GM12864 (cell line): ENCODE measurements around the gene INPP1.

Experiments
- DNase-seq: peaks from one replicate; pipeline ENCODE4 v3.0.0-alpha.2; 2011; ENCODE audit warnings: low read depth
- H3K4me3 ChIP-seq: 2 replicates; pipeline ENCODE4 v1.5.1; 2011; ENCODE audit warnings: mild to moderate bottlenecking, low read depth, low read length, control low read depth
- CTCF ChIP-seq: IDR thresholded peaks from 2 replicates; pipeline ENCODE4 v1.5.1; 2011; ENCODE audit warnings: low read depth, mild to moderate bottlenecking, moderate library complexity, low read length, control low read depth, inconsistent platforms; ENCODE audit errors: missing control alignments

The INPP1 gene

GRCh38 chr2:190376083-190376482 is 32.7 kb downstream of the INPP1 start:
- H3K4me3 ChIP-seq, result no peak overlapping the region
- TF ChIP-seq CTCF, result no peak
- DNase-seq, result no peak

GRCh38 chr2:190376591-190377245 is 33.3 kb downstream of the INPP1 start:
- H3K4me3 ChIP-seq, result no peak overlapping the region
- no peak for DNase-seq
- no peak for TF ChIP-seq CTCF

- DNase-seq, result no peak
- no peak overlapping the region for H3K4me3 ChIP-seq
- no peak for TF ChIP-seq CTCF
Observed at GRCh38 chr2:190378880-190379237, 35.5 kb downstream of the INPP1 start.

DNA sequence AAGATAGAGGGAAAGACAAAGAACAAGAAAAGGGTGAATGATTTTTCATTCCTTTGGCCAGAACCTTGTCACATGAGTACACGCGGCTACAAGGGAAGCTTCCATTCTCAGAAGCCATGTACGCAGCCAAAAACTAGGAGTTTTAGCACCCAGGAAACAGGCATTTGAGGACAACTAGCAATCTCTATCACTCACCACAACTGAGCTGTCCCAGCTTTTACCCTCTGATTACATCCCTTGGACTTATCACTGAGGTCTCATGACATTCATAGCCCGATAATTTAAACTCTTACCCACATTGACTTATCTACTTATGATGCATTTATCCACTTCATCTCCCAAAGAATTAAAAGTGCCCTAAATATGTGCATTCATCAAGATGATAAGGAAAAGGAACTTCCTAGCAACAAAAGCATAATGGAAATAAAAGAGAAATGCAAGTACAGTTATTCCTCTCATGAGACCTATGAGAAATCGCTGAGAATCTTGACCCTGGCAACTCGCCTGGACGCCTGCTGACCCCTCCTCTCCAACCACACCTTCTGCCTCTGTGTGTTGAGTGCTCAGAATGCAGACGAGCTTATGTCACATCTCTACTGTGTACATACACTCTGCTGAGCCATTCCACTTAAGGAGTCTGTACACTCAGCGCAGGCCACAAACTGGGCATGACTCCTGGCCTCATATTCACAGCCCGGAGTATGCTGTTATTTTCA is 36.0 kb downstream of the INPP1 start:
- DNase-seq, result no peak
- no peak for TF ChIP-seq CTCF
- no peak overlapping the region for H3K4me3 ChIP-seq

DNA sequence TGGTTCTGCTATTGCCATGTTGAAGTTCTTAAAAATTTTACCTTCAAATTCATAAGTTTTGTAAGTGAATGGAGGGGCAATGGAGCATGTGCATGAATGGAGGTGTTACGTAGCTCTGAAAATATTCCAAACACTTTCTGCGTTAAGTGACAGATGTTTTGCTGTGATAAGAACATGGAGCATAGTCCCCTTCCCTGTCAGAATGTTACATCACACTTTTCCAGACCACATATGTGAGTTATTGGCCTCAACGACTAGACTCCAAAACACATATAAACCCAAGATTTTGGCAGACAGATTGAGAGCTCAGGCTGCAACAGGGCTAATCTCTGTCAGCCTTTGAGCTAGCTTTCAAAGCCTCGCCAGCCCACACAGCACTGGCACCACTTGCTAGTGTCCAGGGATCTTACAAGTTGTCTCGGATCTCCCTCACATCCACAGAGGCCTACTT is 37.6 kb downstream of the INPP1 start:
- no peak for DNase-seq
- no peak overlapping the region for H3K4me3 ChIP-seq
- no peak for TF ChIP-seq CTCF

- no peak overlapping the region for H3K4me3 ChIP-seq
- peak; percentile 67 for TF ChIP-seq CTCF
- DNase-seq, result peak; percentile 71
Observed at GRCh38 chr2:190382851-190383250, 39.5 kb downstream of the INPP1 start.

- no peak overlapping the region for H3K4me3 ChIP-seq
- no peak for TF ChIP-seq CTCF
- no peak for DNase-seq
Observed at GRCh38 chr2:190387422-190387821, 44.0 kb downstream of the INPP1 start.
